ENCODE data around the gene CTIF.

CTIF gene

DNA sequence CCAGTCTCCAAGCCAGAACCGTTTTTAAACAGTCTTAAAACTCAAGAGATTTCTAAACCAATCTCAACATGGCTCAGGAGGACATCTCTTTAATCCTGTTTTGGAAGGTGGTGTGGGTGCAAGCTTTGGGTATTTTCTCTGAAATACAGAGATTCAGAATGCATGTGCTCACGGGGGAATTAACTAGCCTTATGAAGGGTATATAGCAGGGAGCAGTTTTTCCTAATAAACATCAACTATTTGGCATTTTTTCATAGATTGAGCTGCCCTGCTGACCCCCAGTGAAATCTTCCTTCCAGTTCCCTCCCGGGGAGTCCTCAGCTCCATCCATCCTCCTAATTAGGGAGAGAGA is 289.3 kb downstream of the CTIF start:
- no peak for DNase-seq

DNA sequence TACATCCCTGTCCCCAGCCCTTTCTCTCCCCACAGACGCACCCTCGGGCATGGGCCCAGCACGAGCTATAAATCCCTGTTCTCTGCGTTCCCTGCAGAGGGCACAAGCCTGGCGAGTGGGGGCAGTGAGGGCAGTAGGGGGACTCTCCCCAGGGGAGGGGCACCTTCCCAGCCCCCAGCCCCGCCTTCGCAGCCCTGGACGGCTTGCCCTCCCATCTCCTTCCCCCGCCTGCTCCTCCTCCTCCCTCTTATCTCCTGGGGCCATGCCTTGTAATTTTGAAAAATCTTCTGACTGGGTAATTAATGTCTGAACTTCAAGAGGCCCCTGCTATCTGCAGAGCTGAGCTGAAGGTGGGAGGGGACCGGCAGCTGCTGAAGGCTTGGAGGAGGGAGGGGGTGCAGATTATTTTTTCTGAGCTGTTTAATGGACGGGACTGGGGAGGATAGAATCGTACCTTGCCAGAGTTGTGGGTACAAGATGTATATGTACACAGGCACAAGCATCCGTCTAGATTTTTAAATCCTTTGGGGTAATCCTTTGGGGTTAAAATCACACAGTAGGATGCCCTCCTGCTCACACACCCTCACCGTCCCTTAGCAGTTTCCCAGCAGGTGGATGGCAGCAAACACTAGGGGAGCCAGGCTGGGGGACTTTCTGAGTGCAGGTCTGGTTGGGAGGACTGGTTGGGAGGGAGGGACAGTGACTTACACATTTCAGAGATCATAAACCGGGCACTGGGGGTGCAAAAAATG is 290.0 kb downstream of the CTIF start:
- no peak for DNase-seq

DNA sequence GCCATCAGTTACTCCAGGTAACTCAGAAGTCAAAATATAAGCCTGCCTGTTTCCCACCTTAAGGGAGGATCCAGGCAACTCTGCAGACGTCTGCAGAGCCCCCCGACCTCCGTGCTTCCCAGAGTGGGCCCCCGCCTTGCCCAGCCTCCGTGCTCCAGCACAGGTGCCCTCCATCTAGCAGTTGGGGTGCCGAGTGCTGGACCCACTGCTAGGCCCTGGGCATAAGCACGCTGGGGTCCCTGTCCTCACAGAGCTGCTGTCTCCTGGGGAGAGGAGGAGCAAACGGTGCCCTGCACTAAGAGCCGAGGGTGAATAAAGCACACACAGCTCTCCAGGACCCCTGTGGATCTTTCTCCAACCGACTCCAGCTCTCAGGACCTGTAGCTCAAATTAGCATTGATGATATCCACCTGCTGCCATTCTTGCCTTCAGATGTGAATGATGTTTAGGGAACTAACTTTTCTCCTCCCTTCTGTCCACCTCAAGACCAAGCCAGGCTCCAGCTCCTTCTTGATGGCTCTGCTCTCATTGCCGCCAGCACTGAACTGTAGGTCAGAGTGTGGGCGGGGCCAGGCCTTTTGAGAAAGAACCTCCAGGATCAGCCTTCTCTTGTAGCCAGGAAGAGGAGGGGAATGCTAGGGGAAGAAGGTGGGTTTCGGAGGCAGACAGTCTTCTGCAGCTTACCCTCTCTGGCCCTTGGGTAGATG is 290.8 kb downstream of the CTIF start:
- no peak for DNase-seq

DNA sequence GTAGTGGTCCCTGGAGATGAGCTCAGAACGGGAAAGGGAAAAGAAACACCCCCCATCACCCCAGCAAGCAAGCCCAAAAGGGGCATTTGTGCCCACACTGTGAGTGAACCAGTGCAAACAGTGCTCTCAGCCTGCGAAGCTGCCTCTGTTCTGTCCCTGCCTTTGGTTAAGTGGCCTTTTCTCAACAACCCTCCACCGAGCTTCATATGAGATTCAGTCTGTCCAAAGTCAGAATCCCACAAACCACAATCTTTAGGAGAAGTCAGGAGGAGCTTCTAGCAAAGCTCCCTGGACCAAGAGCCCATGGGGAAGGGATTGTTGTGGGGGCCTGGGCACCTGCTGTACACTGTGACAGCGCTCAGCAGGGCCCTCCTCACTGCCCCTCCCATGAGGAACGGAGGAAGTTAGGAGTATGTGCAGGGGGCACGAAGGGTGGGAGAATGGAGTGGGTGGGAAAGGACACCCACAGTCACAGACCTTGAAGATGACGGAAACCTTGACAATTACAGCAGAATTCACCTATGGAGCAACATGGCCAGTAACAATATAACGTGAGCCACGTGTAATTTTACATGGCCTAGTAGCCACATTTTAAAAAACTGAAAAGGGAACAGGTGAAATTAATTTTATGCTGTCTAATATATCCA is 292.4 kb downstream of the CTIF start:
- DNase-seq: no peak

DNA sequence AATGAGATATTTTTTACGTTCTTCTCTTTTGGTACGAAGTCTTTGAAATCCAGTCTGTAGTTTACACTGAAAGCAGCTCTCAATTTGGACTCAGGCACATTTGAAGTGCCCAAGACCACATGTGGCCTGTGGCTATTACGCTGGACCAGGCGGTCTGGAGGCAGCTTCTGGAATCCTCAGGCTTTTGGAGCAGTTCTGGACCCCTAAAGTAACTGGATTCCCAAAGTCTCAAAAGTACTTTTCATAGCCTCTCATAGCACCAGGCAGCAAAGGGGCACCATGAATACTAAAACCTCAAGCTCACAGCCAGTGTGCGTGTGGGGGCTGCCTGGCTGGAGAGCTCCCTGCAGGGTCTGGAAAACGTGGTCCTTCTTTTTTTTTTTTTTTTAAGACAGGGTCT is 293.0 kb downstream of the CTIF start:
- DNase-seq: no peak

DNA sequence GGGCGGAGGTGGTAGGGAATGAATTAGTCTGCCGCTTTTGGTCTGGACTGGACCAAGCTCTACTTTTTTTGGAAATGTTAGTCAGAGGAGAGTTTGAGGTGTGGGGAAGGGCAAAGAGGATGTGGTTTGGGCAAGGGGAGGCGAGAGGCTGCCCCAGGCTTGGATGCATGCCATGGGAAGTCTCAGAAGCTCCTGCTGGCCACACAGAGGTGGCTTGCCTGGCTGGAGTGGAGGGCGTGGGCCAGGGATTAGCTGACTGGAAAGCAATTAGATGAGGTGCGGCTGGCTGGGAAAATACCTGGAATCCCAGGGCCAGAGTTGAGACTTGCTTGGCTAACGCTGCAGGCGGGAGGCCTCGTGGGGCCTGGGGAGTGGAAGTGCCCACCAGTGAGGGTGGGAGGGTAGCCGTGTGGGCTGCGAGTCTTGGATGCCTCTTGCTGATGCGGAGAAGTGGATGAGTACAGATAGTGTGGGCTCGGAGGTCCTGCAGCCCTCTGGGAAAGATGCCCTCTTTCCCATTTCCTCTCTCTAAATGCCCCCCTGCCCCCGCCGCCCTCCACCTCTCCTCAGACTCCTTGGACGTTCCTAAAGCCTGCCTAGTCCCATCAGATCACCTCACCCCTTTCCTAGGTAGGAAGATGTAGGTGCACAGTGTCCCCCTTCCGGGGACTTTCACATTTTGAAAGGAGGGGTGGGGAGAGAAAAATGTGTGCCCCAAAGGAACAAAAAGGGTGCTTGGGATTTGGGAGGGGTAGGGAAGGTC is 294.3 kb downstream of the CTIF start:
- DNase-seq: no peak

DNA sequence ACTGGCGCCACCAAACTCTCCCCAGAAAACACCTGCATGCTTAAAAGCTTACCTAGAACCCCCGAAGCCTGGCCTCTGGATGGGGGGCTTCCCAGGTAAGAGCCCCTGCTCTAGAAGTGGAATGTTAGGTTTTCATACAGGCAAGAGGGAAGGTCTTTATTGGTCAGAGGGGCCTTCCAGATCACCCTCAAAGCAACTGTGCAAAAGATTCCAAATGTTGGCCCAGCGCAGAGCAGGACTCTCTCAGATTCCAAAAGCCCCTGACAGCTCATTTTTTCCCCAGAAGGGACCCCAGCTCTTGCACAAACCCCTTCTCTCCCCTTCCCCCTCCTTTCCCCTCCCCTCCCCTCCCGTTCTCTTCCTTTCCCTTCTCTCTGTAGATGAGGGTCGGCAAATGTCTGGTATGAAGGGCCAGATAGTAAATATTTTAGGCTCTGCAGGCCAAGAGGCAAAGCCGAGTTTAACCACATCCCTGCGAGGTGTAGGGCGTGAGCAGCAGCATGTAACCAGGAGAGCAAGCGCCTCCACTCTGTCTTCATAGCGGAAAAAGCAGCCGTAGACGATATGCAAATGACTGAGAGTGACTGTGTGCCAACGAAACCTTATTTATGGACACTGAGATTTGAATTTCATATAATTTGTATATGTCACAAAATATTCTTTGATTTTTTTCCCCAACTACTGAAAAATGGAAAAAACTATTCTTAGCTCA is 295.0 kb downstream of the CTIF start:
- DNase-seq: no peak

DNA sequence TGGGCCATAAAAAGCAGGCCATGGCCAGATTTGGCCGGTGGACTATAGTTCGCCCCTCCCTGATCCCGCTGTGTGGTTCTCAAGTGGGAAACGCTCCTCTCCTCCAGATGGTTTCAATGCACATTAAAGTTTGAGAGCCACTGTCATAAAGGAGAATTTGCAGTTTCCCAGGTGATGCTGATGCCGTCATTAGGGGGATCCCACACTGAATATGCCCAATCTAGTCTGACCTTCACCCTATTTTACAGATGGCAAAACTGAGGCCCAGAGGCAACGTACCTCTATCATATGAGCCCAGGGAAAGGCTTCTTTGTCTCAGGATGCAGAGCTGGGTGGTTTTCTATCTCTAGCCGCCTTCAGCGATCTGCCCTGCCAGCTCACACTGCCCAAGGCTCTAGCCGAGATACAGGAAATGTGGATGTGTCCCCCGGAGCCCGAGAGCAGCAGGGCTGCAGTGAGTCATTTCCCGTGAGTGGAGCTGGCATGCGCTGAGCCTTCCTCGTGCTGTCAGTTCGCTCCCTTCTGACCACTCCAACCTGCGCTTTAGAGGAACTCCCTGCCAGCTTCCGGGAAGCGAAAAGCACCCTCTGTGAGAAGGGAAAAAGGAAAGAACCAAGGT is 295.7 kb downstream of the CTIF start:
- DNase-seq: no peak

DNA sequence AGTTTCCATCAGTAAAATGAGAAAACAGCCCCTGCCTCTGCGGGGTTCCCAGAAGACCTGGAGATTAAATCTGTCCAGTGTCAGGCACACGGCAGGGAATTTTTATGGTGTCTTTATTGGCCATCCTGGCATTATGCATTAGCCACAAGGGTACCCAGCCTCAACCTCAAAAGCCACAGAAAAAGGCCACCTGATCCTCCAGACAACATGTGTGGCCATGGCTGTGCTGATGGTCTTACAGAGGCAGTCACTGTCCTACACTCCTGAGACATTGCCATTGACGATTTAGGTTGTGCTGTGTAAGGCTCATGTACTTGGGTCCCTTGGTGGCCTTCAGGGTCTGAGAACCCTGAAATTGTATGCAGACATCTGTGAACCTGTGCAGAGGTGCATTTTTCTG is 296.3 kb downstream of the CTIF start:
- no peak for DNase-seq

DNA sequence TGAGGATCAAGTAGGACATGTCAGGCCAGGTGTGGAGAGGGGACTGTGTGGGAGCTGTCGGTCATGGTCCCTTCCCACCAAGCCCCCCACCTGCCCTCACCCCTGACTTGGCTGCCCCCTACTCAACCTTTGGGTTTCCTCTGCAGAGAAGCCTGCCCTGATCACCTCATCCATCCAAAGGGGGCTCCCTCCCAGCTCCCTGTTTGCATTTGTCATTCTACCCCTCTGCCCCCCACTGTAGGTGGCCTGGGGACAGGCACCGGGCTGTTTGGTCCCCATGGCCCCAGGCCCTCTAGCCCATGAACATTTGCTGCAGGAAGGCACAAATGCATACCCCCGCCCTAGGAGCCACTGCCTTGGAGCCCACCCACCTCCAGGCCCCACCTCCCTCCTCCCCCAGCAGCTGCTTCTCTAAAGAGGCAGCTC is 296.9 kb downstream of the CTIF start:
- no peak for DNase-seq

DNA sequence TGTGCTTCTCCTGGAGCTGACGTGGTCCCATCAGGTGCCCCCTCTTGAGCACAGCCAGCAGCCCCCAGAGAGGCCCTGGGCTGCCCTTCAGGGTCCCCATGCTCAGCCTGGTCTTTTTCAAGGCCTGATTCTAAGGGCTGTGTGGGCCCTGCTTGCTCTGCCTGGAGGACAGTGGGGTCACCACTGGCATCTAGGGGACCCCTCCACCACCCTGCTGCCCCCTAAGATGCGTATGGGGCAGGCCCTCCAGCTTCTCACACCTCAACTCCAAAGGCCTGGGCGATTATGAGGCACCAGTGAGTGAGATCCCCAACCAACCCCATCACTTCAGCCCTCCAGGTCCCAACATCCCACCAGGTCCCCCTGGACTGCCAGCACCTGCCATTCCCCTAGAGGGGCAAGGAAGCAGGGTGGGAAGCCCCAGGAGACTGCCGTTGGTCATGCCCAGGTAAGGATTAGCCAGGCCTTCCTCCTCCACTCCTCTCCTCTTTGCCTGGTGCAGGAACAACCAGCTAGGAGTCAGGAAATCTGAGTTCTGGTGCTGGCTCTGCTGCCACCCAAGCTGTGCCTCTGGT is 297.5 kb downstream of the CTIF start:
- DNase-seq: no peak

DNA sequence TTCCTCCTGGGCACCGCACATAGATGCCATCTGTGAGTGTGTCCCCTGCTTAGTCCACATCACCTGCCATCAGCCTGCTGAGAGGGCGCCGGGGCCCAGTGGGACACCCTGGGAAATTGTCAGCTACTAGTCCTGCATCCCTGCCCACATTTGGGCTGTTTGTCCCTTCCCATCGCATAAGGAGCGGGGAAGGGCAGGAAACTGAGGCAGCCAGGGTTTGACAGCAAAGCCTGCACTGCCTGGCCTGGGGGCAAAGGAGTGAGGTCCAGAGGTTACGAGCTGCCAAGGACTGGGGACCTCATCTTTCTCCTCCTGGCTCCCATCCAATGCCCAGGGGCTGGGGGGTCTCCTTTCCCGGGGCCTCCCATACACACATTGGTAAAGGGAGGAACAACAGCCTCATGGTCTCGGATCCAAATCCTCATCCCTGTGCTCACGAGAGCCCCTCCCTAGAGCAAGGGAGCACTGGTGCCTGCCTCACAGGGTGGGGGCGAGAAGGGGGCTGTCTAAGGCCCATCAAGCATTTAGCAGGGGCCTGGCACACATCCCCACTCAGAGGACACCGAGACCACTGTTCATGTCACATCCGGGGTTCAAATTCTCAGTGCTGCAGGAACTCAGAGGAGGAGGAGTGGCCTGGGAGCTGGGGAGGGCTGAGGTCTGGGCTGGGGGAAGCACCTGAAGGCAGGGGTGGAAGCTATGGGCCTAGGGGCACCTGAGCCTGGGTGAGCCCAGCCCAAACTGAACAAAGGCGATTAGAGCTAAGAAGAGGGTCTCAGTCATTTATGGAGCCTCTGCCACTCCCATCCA is 298.2 kb downstream of the CTIF start:
- DNase-seq: no peak

DNA sequence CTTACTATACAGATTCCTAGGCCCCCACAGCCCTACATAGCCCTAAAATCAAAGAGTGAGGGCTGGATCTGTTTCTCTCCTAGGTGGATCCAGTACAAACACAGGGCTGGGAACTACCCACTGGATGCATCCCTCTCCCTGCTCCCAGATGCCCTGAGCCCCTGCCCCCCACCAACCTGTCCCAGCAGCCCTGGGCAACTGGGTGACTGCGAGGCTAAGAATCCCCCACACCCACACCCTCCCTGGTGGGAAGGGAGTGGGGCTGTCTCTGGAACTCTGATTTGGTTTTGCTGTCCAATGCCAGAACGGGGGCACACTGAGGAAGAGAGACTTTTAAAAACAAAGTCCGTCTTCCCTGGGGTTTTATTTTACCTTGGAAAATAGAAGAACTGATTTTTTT is 298.8 kb downstream of the CTIF start:
- DNase-seq: no peak

DNA sequence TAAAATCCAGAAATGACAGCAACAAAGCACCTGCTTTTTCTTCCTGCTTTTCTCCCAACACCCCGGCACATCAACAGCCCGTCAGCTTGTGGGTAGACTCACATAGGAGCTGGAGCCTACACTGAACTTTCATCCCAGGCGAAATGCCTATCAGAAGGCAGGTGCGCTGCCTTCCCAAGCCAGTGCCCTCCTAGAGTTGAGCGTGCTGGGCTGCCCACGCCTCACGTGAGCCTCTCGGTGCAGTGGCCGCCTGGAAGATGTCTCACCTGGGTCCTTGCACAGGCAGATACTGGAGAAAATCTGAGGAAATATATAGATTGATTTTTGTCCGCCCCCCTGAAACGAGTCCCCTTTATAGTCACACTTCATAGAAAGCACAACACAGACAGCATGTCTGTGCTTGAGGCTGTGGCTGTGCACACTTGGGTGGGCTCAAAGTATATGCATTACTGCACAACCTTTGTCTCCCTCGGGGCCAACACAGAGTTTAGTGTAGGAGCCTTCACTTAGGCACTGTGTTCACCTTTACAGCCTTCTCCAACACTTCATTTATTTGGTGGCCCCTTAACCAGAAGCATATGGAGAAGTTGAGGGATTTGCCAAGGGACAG is 299.4 kb downstream of the CTIF start:
- no peak for DNase-seq

DNA sequence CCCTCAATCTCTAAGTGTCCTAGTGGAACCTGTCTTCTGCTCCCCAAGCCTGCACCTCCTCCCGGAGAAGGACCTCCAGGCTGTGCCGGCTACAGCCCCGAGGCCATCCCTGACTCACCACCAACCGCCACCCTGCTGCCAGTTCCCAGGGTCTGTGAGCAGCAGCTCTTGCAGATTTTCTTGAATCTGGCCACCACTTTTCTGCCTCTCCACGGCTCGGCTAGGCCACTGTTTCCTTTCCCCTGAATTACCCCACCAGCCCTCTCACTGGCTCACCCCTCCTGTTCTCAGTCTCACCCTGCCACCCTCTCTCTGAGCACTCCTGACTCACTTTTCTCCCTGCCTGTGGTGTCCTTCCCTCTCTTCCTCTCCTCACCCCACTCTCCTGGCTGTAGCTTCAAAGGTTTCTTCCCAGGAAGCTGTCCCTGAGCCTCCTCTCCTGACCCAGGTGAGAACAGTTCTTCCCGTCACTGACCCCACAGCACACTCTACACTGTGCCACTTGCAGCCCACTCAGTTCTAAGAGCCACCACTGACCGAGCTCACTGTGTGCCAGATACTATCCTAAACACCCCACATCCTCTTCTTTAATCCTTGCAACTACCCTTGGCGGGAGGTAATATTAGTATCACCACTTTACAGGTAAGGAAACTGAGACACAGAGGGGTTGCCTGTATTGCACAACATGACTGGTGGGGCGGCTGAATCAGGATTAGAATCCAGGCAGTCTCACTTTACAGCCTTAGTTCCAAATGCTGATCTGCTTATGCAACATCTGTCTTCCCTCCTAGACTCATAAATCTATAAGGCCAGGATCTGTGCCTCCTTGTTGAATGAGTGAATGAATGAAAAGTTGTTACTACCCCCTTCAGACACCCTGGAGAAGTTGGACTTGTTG is 300.3 kb downstream of the CTIF start:
- no peak for DNase-seq

DNA sequence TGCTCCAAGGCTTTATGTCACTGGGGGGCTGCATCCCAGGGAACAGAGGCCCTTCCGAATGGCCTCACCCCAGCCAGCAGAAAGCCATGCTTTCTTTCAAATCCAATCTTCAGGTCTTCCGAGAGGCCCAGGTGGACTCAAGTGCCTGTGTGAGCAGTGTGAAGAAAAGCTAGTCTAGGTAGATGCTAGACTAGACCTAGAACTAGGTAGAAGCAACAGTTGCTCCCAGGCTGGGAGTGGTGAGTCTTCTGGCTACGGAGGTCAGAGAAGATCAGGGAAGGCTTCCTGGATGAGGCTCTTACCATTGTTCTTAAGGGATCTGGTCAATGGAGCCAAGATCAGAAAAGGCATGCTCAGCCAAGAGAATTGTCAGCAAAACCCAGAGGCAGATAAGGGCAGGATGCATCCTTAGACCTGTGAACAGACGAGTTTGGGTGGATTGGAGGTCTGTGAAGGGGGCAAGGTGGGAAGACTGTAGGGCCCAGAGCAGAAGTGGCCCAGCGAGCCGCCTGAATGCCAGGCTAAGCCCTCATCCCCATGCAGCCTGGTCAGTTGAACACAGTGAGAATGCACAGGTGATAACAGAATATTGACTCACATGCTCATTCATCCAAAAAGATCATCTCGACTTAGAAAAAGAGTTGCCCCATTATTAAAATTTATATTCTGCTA is 301.1 kb downstream of the CTIF start:
- no peak for DNase-seq

DNA sequence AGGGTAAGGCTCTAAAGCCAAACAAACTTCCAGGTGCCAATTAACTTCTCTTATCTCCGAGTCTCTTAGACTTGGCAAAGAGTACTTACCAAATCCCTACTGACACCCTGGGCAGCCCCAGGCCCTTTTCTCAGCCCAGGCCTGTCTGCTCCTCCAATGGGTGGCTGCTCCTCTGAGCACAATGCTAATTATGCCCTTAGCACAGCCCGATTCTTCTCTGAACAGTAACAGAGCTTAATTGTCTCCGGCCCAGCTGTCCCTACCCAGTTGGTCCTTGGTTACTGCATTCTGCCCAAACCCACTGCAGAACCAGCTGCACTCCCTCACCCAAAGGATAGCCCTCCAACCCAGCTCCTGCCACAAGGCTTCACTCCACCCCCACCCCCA is 301.7 kb downstream of the CTIF start:
- DNase-seq: no peak

DNA sequence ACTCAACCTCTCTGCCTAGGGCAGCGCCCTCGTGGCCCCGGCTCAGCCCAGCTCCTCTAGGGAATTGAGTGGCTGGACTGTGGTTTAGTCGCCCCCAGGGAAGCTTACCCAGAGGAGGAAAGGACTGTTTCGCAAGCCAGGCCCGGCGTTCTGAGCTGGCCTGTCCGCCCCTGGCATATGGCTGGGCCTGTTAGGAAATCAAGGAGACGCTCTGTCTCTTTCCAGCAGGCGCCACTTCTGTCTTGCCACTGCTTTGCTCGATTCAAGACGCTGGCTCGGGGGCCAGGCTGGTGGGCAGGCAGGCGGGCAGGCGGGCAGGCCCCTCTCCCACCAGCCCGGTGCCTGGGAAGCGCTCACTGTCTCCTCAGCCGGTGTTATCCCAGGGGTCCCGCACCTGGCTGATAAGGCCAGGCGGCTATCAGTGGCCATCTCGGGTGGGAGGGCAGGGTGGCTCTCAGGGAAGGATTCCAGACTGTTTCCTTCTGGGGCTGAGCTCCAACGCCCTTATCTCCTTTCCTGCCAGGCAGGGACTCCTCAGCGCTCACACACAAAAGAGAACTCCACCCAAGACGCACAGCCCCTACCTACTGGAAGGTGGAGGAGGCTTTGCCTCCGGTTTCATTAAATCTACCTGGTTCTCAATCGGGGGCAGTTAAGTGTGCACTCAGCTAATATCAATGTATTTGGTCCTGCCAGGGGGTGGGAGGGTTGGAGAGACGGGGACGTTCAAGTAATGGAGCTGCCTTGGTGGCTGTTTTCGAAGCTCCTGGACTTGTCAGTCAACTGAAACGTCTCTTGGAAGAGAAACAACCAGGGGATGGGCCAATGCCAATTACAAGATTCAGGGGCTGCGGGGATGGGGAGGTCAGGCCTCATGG is 302.8 kb downstream of the CTIF start:
- no peak for DNase-seq

All from NCI-H446 (cell line).